HG03280 (cell line): ENCODE data around the gene PCDHGA2.
"Not testable (repeated sequence)": the region's sequence is repeated elsewhere in the genome, so short reads cannot be mapped to it uniquely, and the experiment has no call there.

Experiments
- ATAC-seq: cut with Tn5 transposase; IDR thresholded peaks from one replicate; pipeline ENCODE4 v1.9.1; 2021; ENCODE audit warnings: mild to moderate bottlenecking, moderate library complexity; ENCODE audit not compliant: unreplicated experiment

The PCDHGA2 gene

DNA sequence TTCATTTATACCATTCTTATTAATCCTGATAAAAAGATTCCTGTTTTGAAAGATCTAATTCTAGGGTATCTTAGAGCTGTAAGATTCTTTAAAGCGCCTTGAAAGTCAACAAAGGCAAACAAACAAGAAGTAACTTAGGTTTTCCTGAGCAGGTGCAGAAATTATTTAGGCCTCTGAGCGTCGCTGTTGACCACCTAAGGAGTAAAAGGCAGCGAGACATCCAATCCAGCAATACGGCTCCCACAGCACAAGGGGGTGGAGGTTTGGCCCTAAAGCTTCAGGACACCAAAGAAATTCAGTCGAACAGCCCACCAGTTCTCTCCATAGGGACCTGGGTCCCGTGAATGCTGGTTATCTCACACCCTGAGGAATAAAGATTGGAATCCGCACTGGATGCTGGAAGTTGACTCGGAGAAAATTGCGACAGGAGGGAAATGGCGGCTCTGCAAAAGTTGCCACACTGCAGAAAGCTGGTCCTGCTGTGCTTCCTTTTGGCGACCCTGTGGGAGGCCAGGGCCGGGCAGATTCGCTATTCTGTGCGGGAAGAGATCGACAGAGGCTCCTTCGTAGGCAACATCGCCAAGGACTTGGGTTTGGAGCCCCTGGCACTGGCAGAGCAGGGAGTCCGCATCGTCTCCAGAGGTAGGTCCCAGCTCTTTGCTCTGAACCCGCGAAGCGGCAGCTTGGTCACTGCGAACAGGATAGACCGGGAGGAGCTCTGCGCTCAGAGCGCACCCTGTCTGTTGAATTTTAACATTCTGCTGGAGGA lies at the start of gene PCDHGA2:
TSS of gene PCDHGA2 (plus strand) at position 223 of the 769 bp plus-strand sequence.
- ATAC-seq, result no peak

DNA sequence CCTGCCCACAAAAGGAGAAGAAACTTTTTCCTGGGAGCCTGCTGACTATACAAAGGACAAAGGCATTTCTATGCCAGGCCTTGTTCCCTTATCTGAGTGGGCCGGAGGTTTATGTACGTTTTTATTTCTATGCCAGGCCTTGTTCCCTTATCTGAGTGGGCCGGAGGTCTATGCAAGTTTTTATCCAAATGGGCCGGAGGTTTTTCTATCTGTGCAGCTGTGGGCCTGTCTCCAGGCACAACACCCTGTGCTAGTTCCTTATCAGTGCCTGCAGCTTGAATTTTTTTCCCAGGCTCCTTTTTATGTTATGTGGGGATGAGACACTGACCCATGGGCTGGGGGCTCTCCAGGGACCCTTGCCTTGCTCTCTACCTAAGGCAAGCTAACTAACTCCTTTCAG lies 40.2 kb upstream of the PCDHGA2 start:
- ATAC-seq, result no peak

DNA sequence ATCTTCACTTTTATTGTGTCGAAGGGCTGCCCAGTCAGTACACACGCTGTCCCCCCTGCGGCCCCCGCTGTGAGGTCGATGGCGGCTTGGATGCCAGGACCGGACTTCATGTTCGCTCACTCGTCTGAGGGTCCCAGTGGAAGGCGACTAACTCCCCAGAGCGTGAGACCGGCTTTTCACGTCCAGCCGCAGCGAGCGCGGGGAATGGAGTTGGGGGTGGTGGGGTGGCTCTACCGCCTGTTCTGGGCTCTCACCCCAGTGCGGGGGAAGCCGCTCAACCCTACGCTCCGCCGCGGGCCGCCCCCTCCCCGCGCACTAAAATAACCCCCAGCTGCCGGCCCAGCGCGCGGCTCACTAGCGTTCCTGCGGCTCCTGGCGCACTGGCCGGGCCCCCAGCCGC lies 34.8 kb upstream of the PCDHGA2 start, which contains the start of gene SLC25A2:
TSS of gene SLC25A2 (minus strand) at position 294 of the 400 bp plus-strand sequence. CDS start at position 110, 184 bp downstream.
- no peak for ATAC-seq

DNA sequence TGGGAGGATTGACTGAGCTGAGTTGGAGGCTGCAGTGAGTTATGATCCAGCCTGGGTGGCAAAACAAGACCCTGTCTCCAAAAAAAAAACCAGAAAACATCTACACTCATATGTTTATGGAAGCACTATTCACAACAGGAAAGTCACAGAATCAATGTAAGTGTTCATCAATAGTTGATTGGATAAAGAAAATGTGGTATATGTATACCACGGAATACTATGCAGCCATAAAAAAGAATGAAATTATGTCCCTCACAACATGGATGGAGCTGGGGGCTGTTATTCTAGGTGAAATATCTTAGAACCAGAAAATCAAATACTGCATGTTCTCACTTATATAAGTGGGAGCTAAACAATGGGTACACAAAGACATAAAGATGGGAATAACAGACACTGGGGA lies 31.9 kb upstream of the PCDHGA2 start:
- ATAC-seq, result no peak

DNA sequence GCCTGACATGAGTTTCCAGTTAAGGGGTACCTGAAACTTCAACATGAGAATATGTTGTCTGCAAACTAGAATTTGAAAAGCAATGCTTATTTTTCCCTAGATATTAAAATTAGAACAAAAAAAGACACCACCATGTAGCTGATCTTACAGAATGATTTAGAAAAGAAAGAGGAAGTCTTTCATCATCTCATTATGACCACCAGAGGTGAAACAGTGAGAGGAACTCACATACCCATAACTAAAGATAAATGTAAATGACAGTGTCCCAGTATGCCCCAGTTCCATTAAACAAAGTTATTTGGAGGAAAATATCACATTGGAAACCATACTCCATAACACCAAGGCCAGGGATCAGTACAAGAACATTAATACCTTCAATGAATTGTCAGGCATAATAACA lies 24.8 kb upstream of the PCDHGA2 start:
- no peak for ATAC-seq

DNA sequence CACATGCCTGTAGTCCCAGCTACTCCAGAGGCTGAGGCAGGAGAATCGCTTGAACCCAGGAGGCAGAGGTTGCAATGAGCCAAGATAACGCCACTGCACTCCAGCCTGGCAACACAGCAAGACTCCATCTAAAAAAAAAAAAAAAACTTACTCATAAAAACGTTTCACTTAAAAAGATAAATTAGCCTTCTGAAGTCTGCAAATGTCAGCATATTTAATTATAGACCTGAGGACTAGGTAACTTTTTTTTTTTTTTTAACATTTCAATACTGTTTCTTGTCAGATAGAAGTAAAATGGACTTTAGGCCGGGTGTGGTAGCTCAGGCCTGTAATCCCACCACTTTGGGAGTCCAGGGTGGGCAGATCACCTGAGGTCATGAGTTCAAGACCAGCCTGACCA lies 21.6 kb upstream of the PCDHGA2 start:
- not testable (repeated sequence) for ATAC-seq

DNA sequence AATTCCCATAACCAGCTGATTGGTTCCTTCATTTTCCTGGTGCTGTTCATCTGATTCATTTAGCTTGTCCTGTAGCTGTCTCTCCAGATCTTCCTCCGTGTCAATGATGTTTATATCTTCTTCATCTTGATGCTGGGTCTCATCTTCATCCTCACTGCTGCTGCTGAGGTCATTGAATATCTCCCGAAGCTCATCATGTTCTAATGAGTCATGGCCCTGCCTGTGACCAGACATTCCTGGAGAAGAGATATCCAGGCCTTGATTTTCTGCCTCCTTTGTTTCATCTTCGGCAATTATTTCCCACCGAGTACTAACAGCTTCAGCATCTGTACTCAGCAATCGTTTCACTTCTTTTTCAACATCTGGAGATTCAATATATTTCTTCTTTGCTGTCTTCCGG lies 19.4 kb upstream of the PCDHGA2 start:
- ATAC-seq, result no peak

DNA sequence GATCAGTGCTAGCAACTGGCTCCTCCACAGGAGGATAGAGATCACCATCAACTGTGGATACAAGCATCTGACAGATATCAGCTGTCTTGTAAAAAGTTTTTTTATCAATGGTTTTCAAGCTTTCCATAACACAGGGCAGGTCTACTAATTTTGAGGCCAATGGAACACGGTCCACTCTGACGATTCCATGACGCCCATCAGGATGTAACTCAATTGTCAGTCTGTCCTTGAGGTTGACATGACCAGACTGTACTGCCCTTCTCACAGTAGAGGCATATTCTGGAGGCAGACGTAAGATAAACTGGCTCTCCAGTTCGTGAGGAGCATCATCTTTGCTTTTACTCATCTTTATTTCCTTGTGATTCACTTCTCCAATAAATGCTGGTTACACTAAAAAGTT lies 18.9 kb upstream of the PCDHGA2 start:
- ATAC-seq, result no peak

DNA sequence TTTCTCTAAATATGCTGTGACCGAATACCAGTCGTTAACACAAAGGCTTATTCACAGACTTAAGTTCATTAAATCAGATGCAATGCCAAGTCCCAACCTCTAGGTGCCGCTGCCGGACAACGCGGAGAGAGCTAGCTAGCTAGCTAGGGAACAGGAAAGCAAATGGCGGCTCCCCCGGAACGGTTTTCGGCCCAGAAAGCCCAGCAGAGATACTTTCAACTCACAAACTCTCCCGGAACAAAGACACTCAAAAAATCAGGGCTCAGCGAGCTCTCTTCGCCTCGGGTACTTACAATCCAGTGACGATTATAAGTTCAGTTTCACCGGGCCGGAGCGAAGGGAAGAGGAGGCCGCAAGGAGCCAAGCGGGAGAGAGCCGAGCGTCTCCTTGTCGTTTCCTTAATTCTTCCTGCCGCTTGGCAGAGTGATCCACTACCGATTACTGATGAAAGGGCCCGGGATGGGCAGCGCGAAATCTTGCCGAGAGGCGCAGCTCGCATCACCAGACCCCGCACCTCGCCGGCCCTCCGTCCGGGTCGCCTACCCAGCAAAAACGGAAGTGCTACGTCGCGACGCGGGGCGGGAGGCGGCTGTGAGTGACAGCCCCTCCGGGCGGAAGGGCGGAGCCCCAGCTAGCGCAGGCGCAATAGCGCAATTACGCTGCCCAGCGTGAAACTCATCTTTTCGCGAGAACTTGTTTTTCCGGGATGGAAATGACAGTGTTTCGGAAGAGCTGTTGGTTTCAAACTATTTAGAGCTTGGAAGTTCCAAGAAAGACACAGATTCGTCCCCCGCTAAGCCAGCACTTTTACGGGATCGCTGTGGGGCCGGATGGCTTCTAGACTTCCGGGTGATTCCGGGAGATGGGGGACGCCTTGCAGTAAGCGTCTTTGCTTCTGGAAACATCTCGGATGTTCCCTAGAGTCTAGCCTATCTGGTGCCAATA lies 18.1 kb upstream of the PCDHGA2 start, which contains the start of gene TAF7:
TSS of gene TAF7 (minus strand) at position 560 of the 945 bp plus-strand sequence. CDS start 740 bp downstream, outside the sequence.
- peak; percentile 94 for ATAC-seq

DNA sequence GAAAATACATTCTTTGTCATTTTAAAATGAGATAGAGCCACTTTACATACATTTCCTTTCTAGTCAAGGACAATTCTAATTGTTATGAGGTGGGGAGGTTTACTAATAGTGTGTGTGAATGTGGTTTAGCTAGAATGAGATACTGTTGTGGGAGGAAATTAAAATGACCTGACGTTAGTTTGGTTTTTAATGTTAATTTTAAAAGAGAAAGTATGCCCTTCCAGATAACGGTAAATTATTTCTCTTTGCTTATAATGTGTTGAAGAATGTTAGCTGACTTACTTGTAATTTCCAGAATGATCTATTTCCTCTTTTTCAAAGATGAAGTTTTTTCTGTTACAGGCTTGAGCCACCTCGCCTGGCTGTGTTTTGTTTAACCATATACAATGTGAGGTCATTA lies 16.3 kb upstream of the PCDHGA2 start:
- ATAC-seq, result no peak

DNA sequence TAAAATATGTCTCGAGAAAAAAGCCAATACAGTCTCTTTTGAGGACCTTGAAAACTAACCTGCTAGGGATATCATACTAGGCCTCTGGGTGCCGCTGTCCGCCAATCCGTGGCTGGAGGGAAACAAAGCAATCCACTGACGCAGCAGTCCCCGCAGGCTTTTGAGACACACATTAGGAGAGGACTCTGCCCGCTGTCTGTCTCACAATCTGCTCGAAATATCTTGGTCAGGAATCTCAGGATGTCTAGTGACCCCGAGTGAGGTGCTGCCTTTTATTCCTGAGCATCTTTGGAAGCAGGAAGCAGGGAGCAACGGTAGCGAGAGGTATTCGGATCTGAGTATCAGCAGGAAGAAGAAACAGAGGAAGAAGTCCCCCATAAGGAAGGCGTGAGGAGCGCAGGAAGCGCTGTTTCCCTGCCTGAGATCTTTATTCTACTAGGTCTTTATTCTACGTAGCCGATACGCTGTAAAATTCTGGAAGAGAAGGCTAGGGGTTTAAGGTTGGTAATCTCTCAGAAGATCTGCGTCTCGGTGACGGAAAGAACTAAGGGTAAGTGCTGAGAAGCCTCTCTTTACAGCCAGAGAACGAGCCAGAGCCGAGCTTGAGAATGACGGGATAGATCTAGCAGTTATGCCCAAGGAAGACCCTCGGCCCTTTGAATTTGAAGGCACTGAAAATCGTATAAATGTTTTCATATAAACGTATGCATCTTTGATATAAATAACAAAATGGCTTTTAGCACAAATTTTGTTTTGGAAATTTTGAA lies 12.3 kb upstream of the PCDHGA2 start:
- peak; percentile 68 for ATAC-seq

DNA sequence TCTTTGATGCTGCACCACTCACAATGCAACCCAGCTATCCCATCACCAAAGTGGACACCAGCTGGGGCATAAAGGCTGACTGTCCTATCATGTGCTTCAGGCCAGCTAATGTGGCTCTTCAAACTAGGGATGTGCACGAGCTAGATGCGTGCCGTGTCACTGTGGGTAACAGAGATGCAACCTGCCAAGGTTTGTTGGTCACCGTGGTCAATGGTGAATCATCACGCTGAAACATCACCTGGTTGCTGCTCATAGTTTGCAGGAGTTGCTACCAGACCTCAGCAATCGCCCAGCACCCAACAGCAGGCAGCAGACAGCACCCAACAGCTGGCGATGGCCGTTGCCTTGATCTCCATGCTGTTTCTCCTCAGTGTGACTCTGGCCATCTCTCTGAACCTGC lies 10.3 kb upstream of the PCDHGA2 start:
- ATAC-seq, result no peak

DNA sequence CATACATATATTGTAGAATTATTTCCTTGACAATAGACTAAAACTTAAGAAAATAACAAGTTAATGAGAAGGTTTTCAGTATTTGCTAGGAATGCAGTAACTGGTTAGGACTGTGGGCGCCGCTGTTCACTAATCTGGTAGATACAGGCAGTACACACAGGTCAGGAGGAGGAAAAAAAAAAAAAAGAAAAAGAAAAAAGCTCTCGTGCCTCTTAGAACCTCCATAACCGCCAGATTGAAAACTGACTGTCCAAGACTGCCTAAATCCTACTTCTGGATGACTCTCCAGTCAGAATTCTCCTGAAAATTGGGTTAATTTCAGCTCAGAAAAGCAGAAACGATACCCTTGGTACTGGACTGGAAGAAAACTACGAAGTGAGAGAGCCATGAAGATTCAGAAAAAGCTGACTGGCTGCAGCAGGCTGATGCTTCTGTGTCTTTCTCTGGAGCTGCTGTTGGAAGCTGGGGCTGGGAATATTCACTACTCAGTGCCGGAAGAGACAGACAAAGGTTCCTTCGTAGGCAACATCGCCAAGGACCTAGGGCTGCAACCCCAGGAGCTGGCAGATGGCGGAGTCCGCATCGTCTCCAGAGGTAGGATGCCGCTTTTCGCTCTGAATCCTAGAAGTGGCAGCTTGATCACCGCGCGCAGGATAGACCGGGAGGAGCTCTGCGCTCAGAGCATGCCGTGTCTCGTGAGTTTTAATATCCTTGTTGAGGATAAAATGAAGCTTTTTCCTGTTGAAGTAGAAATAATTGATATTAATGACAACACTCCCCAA lies 8.1 kb upstream of the PCDHGA2 start, which contains the start of gene PCDHGA1:
TSS of gene PCDHGA1 (plus strand) at position 216 of the 782 bp plus-strand sequence.
- peak; percentile 64 for ATAC-seq

DNA sequence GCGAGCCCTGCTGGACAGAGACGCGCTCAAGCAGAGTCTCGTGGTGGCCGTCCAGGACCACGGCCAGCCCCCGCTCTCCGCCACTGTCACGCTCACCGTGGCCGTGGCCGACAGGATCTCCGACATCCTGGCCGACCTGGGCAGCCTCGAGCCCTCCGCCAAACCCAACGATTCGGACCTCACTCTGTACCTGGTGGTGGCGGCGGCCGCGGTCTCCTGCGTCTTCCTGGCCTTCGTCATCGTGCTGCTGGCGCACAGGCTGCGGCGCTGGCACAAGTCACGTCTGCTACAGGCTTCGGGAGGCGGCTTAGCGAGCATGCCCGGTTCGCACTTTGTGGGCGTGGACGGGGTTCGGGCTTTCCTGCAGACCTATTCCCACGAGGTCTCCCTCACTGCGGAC lies 6.0 kb upstream of the PCDHGA2 start:
- ATAC-seq, result not testable (repeated sequence)

DNA sequence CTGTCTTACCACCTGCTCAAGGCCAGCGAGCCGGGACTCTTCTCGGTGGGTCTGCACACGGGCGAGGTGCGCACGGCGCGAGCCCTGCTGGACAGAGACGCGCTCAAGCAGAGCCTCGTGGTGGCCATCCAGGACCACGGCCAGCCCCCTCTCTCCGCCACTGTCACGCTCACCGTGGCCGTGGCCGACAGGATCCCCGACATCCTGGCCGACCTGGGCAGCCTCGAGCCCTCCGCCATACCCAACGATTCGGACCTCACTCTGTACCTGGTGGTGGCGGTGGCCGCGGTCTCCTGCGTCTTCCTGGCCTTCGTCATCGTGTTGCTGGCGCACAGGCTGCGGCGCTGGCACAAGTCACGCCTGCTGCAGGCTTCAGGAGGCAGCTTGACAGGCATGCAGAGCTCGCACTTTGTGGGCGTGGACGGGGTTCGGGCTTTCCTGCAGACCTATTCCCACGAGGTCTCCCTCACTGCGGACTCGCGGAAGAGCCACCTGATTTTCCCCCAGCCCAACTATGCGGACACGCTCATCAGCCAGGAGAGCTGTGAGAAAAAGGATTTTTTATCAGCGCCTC lies 2.3 kb downstream of the PCDHGA2 start:
- ATAC-seq, result not testable (repeated sequence)

DNA sequence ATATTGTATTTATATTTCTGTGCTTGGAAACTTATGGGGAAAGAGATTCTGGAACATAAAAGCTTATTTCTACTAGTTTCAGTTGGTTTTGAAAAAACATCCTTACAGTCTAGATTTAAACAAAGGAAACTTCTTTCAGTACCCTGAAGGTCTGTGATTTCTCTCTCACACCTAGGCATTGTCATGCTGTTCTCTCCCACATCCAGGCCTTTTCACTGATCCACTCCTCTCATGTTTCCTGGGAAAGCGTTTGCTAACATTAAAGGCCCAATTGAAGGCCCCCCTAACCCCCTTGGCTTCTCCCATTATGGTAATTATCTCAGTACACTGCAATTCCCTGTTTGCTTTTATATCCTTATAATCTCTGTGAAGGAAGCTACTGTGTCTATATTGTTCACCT lies 4.2 kb downstream of the PCDHGA2 start:
- ATAC-seq, result no peak

DNA sequence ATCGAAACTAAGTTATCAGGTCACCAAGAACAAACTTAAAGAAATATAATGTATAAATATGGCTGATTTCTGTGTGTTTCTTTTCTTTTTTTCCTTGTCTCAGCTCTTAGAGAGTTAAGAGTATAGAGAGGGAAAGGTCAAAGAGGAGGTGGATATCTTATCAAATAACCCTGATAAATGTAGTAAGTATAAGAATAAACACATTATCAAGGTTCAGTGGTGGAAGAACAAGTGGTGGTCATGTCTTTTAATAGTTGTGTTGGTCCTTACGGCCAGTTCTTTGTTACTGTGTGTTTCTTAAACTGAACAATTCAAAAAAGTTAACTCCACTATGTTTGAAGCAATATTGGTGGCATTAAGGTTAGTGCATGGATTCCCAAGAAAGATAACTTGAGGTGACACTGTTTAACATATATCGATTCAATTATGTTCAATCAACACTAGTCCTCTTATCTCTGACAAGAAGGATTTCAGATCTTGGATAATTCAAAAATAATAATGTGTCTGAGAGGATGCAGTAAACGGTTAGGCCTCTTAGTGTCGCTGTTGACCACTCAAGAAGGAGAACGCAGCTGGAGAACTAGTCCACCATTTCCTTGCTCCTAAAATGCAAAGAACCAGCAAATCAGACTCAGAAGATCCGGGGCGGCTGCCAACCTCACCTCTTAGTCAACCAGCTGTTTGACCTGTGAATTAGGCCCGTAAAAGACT lies 4.8 kb downstream of the PCDHGA2 start, which contains the start of gene PCDHGA3:
TSS of gene PCDHGA3 (plus strand) at position 588 of the 711 bp plus-strand sequence. CDS start 205 bp downstream, outside the sequence.
- ATAC-seq, result no peak

DNA sequence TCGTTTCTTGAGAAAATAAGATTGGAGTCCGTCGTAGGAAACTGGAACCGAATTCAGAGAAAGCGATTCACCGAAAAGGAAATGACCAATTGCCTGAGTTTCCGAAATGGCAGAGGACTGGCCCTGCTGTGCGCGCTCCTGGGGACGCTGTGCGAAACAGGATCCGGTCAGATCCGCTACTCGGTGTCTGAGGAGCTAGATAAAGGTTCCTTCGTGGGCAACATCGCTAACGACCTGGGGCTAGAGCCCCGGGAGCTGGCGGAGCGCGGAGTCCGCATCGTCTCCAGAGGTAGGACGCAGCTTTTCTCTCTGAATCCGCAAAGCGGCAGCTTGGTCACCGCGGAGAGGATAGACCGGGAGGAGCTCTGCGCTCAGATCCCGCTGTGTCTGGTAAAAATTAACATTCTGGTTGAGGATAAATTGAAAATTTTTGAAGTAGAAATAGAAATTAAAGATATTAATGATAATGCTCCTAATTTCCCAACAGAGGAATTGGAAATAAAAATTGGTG lies 5.4 kb downstream of the PCDHGA2 start:
- ATAC-seq, result no peak

DNA sequence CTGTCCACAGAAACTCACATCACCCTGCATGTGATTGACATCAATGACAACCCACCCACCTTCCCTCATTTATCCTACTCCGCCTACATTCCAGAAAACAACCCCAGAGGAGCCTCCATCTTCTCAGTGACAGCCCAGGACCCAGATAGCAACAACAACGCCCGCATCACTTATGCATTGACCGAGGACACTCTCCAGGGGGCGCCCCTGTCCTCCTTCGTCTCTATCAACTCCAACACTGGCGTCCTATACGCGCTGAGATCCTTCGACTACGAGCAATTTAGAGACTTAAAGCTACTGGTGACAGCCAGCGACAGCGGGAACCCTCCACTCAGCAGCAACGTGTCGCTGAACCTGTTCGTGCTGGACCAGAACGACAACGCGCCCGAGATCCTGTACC lies 6.8 kb downstream of the PCDHGA2 start:
- ATAC-seq, result no peak
